ENCODE data around the gene SPOCK1.

SPOCK1 gene

GRCh38 chr5:137328991-137329390 is 170.1 kb downstream of the SPOCK1 start:
- no peak for DNase-seq (ENCODE audit: low read depth)

- no peak for DNase-seq (ENCODE audit: low read depth)
These were observed 170.7 kb downstream of the SPOCK1 start for GRCh38 chr5:137328463-137328862.

GRCh38 chr5:137325721-137326120 is 173.4 kb downstream of the SPOCK1 start:
- no peak for DNase-seq (ENCODE audit: low read depth)

- peak; percentile 50 for DNase-seq (ENCODE audit: low read depth)
These were observed 178.8 kb downstream of the SPOCK1 start for GRCh38 chr5:137320056-137321045.

GRCh38 chr5:137318027-137318426 is 181.1 kb downstream of the SPOCK1 start:
- no peak for DNase-seq (ENCODE audit: low read depth)

GRCh38 chr5:137316346-137316736 is 182.8 kb downstream of the SPOCK1 start:
- DNase-seq (ENCODE audit: low read depth), result no peak

- DNase-seq (ENCODE audit: low read depth), result no peak
These were observed 183.4 kb downstream of the SPOCK1 start for GRCh38 chr5:137315534-137316345.

- DNase-seq (ENCODE audit: low read depth), result no peak
These were observed 184.0 kb downstream of the SPOCK1 start for GRCh38 chr5:137315109-137315508.

GRCh38 chr5:137313526-137314175 is 185.5 kb downstream of the SPOCK1 start:
- DNase-seq (ENCODE audit: low read depth), result no peak

GRCh38 chr5:137312011-137312410 is 187.1 kb downstream of the SPOCK1 start:
- no peak for DNase-seq (ENCODE audit: low read depth)

- DNase-seq (ENCODE audit: low read depth), result peak; percentile 94
These were observed 188.9 kb downstream of the SPOCK1 start for GRCh38 chr5:137310051-137310730.

- no peak for DNase-seq (ENCODE audit: low read depth)
These were observed 189.8 kb downstream of the SPOCK1 start for GRCh38 chr5:137309290-137309689.

- DNase-seq (ENCODE audit: low read depth), result no peak
These were observed 190.8 kb downstream of the SPOCK1 start for GRCh38 chr5:137308311-137308710.

GRCh38 chr5:137306903-137307302 is 192.2 kb downstream of the SPOCK1 start:
- no peak for DNase-seq (ENCODE audit: low read depth)

- DNase-seq (ENCODE audit: low read depth), result no peak
These were observed 193.0 kb downstream of the SPOCK1 start for GRCh38 chr5:137305971-137306602.

GRCh38 chr5:137304226-137304874 is 194.8 kb downstream of the SPOCK1 start:
- DNase-seq (ENCODE audit: low read depth), result no peak

GRCh38 chr5:137303509-137303908 is 195.6 kb downstream of the SPOCK1 start:
- DNase-seq (ENCODE audit: low read depth), result no peak

- DNase-seq (ENCODE audit: low read depth), result peak; percentile 5
These were observed 198.5 kb downstream of the SPOCK1 start for GRCh38 chr5:137300411-137301240.

GRCh38 chr5:137296213-137296781 is 202.8 kb downstream of the SPOCK1 start:
- DNase-seq (ENCODE audit: low read depth), result no peak
